Upper lobe of left lung (tissue), 6 donors: ENCODE measurements around the gene SELENOW. TPM values are rescaled to one million over a fixed set of nuclear protein-coding genes. Genes with fewer than 3 reads are reported as not detected.

ENCODE experiments used
- ATAC-seq, 2 donors: fragments of 200-7000 bp; cut with Tn5 transposase; one replicate each; pipeline ENCODE4 v1.9.1; 2022; ENCODE audit warnings: mild to moderate bottlenecking in 2 of 2, moderate library complexity in 2 of 2; ENCODE audit not compliant: low FRiP score in 2 of 2
- DNase-seq, 2 donors: peaks; one replicate each; pipeline ENCODE4 v3.0.0-alpha.2; 2019 to 2020
- H3K27ac ChIP-seq, 4 donors: fragments of 200-600 bp; sonication (generic); one replicate each; pipeline ENCODE4 v1.5.1; 2016 to 2019
- H3K27me3 ChIP-seq, 4 donors: fragments of 200-600 bp; sonication (generic); one replicate each; pipeline ENCODE4 v1.5.1; 2017 to 2019
- H3K36me3 ChIP-seq, 4 donors: fragments of 200-600 bp; sonication (generic); one replicate each; pipeline ENCODE4 v1.5.1; 2016 to 2019
- H3K4me1 ChIP-seq, 4 donors: fragments of 200-600 bp; sonication (generic); one replicate each; pipeline ENCODE4 v1.5.1; 2018 to 2019
- H3K4me3 ChIP-seq, 4 donors: fragments of 200-600 bp; sonication (generic); one replicate each; pipeline ENCODE4 v1.5.1; 2017 to 2019; ENCODE audit warnings: mild to moderate bottlenecking in 2 of 4, moderate library complexity in 1 of 4
- H3K9me3 ChIP-seq, 4 donors: fragments of 200-600 bp; sonication (generic); one replicate each; pipeline ENCODE4 v1.5.1; 2018 to 2019
- CTCF ChIP-seq, 6 experiments: fragments of 450-650 bp in 4 of 6; fragments of 200-600 bp in 2 of 6; sonication (generic) in 2 of 6; IDR thresholded peaks; one replicate each; pipeline ENCODE4 v1.5.1; 2016 to 2019; ENCODE audit warnings: antibody characterized with exemption in 6 of 6
- EP300 ChIP-seq, 4 donors: sonication (generic); formaldehyde crosslinking; IDR thresholded peaks; one replicate each; pipeline ENCODE4 v1.5.1; 2017; ENCODE audit warnings: antibody characterized with exemption in 4 of 4, control low read depth in 2 of 4
- POLR2A ChIP-seq, 4 donors: fragments of 450-650 bp; IDR thresholded peaks; one replicate each; pipeline ENCODE4 v1.5.1; 2016 to 2017; ENCODE audit warnings: antibody characterized with exemption in 4 of 4, mild to moderate bottlenecking in 2 of 4
- POLR2AphosphoS5 ChIP-seq, 2 donors: sonication (generic); formaldehyde crosslinking; IDR thresholded peaks; one replicate each; pipeline ENCODE4 v1.5.1; 2017; ENCODE audit warnings: antibody characterized with exemption in 2 of 2
- WGBS, 2 donors: methylation state at CpG; one replicate each; pipeline ENCODE4 v1.1.5; 2017 to 2018; 5-methylcytosine and 5-hydroxymethylcytosine counted together
- total RNA-seq, 6 donors: library from RNA; depleted of rRNA in 4 of 6; stranded (reverse); fragments of >200 nt in 4 of 6; gene quantifications; one replicate each; pipeline versions ENCODE4 v1.1.0 to v1.2.1, GENCODE V29; 2016 to 2021
- donor health status: DM: no; HTN: no; CAD: no; lungs with moderate emphysema.
- donor health status: DM: no; HTN: yes; CAD: no; lungs with severe emphysema.

The SELENOW gene
- total RNA-seq, 6 donors from 2014 or later: 194 to 455 (median 325) TPM

GRCh38 chr19:47794526-47794925 is 16.0 kb downstream of the SELENOW start:
- no peak for DNase-seq
- no peak overlapping the region for H3K4me3 ChIP-seq
- no peaks in the 10 kb centered on the region for H3K36me3 ChIP-seq
- 76 to 87% methylated on average over 18 of the region's 18 CpGs for WGBS, 2 donors
- no peak overlapping the region for H3K27ac ChIP-seq
- ATAC-seq: no peak
- H3K9me3 ChIP-seq: no peaks in the 10 kb centered on the region
- TF ChIP-seq POLR2A (IDR thresholded peaks at IDR 0.05) (no peak), EP300 (IDR thresholded peaks at IDR 0.05) (no peak), POLR2AphosphoS5 (IDR thresholded peaks at IDR 0.05) (no peak), CTCF (IDR thresholded peaks at IDR 0.05) (no peak)
- H3K4me1 ChIP-seq: peaks cover 0 to 8% (median 0%) of the 10 kb centered on the region in 4 donors
- no peaks in the 10 kb centered on the region for H3K27me3 ChIP-seq

GRCh38 chr19:47796785-47797184 is 18.3 kb downstream of the SELENOW start:
- no peaks in the 10 kb centered on the region for H3K27me3 ChIP-seq
- TF ChIP-seq POLR2A (IDR thresholded peaks at IDR 0.05) (no peak), POLR2AphosphoS5 (IDR thresholded peaks at IDR 0.05) (no peak), EP300 (IDR thresholded peaks at IDR 0.05) (no peak), CTCF (IDR thresholded peaks at IDR 0.05) (no peak)
- ATAC-seq: no peak
- H3K9me3 ChIP-seq: no peaks in the 10 kb centered on the region
- H3K4me1 ChIP-seq: no peaks in the 10 kb centered on the region
- 67 to 80% methylated on average over 2 of the region's 2 CpGs for WGBS, 2 donors
- H3K27ac ChIP-seq: no peak overlapping the region
- no peak for DNase-seq
- H3K4me3 ChIP-seq: no peak overlapping the region
- no peaks in the 10 kb centered on the region for H3K36me3 ChIP-seq

GRCh38 chr19:47797996-47798903 is 19.7 kb downstream of the SELENOW start:
- H3K27me3 ChIP-seq: no peaks in the 10 kb centered on the region
- ATAC-seq (no peak), DNase-seq (no peak)
- 57 to 65% methylated on average over 12 to 14 of the region's 14 CpGs for WGBS, 2 donors
- no peak overlapping the region for H3K27ac ChIP-seq
- TF ChIP-seq EP300 (IDR thresholded peaks at IDR 0.05) (no peak), POLR2A (IDR thresholded peaks at IDR 0.05) (no peak), CTCF (IDR thresholded peaks at IDR 0.05) (no peak), POLR2AphosphoS5 (IDR thresholded peaks at IDR 0.05) (no peak)
- no peak overlapping the region for H3K4me3 ChIP-seq
- H3K36me3 ChIP-seq: no peaks in the 10 kb centered on the region
- no peaks in the 10 kb centered on the region for H3K4me1 ChIP-seq
- H3K9me3 ChIP-seq: no peaks in the 10 kb centered on the region

GRCh38 chr19:47798904-47799266 is 20.4 kb downstream of the SELENOW start:
- 74 to 81% methylated on average over 4 of the region's 4 CpGs for WGBS, 2 donors
- DNase-seq: no peak

More at GRCh38 chr19:47798904-47799266, 20.4 kb downstream of the SELENOW start:
- H3K36me3 ChIP-seq: no peaks in the 10 kb centered on the region
- H3K4me1 ChIP-seq: no peaks in the 10 kb centered on the region
- H3K4me3 ChIP-seq: no peak overlapping the region
- no peak overlapping the region for H3K27ac ChIP-seq
- no peaks in the 10 kb centered on the region for H3K9me3 ChIP-seq
- no peak for TF ChIP-seq CTCF (IDR thresholded peaks at IDR 0.05)
- no peak for TF ChIP-seq POLR2A (IDR thresholded peaks at IDR 0.05)
- TF ChIP-seq POLR2AphosphoS5 (IDR thresholded peaks at IDR 0.05): no peak
- TF ChIP-seq EP300 (IDR thresholded peaks at IDR 0.05): no peak
- H3K27me3 ChIP-seq: no peaks in the 10 kb centered on the region
- no peak for ATAC-seq
